K562 (cell line): ENCODE measurements around the gene TIPIN. TPM values are rescaled to one million over a fixed set of nuclear protein-coding genes. Genes with fewer than 3 reads are reported as not detected.

Experiments
- ATAC-seq: fragments of 200-7000 bp; cut with Tn5 transposase; 3 replicates; pipeline ENCODE4 v1.9.1; 2020; ENCODE audit warnings: moderate library complexity
- BruUV-seq: library from RNA; stranded (reverse); fragments of 400-500 nt; replicated peaks from 2 replicates; lab custom pipeline; 2021; lab: Mats Ljungman, UMichigan
- CTCF ChIA-PET: fragments of 300-600 bp; formaldehyde crosslinking; extraction: SDS; loops from one replicate; lab custom pipeline; 2021; ENCODE audit warnings: low intra/inter-chr PET ratio; lab: Yijun Ruan, JAX
- POLR2A ChIA-PET: fragments of 300-600, 350-650 bp; sonication (Branson Sonifier 250); formaldehyde crosslinking; extraction: SDS; loops from one replicate; lab custom pipeline; 2021; ENCODE audit warnings: antibody characterized with exemption, inconsistent platforms; lab: Yijun Ruan, JAX
- DNase-seq, 4 experiments: peaks; one replicate each; pipeline versions ENCODE4 v3.0.0 to v3.0.0-alpha.2; 2011 to 2018; ENCODE audit warnings: low spot score in 3 of 4, mixed read lengths in 3 of 4; ENCODE audit errors: extremely low read depth in 1 of 4
- FAIRE-seq: peaks from 2 replicates; lab custom pipeline; 2011; peaks lifted over from hg19 to GRCh38; lab: Jason Lieb, UNC
- H2AFZ ChIP-seq: 2 replicates; pipeline ENCODE4 v1.6.0; 2011; ENCODE audit warnings: low read depth, low read length, control low read depth, inconsistent platforms
- H3K27ac ChIP-seq: fragments of 200-600 bp; 3 replicates; pipeline ENCODE4 v1.8.0; 2011; ENCODE audit warnings: low read depth, mild to moderate bottlenecking, control low read depth, inconsistent platforms, low read length, moderate library complexity, mixed read lengths; ENCODE audit errors: extremely low read depth
- H3K27me3 ChIP-seq, 2 experiments: fragments of 300-600 bp in 1 of 2; 2 replicates in 1 of 2; 3 replicates in 1 of 2; pipeline versions ENCODE4 v1.6.0 to v1.8.0; 2011; ENCODE audit warnings: inconsistent platforms in 2 of 2, low read length in 2 of 2, mild to moderate bottlenecking in 1 of 2, mixed read lengths in 1 of 2, moderate library complexity in 1 of 2; ENCODE audit not compliant: control insufficient read depth in 2 of 2, insufficient read depth in 2 of 2
- H3K36me3 ChIP-seq: fragments of 300-600 bp; 3 replicates; pipeline ENCODE4 v1.8.0; 2011; ENCODE audit warnings: mild to moderate bottlenecking, low read length, inconsistent platforms; ENCODE audit not compliant: control insufficient read depth, insufficient read depth
- H3K4me1 ChIP-seq, 2 experiments: fragments of 200-600 bp in 1 of 2; replicated peaks in 1 of 2; 2 replicates in 1 of 2; 3 replicates in 1 of 2; pipeline versions ENCODE4 v1.5.1 to v1.8.0; 2011; ENCODE audit warnings: inconsistent platforms in 2 of 2, low read length in 2 of 2, mild to moderate bottlenecking in 1 of 2, mixed read lengths in 1 of 2, moderate library complexity in 1 of 2; ENCODE audit not compliant: control insufficient read depth in 2 of 2, insufficient read depth in 2 of 2
- H3K4me2 ChIP-seq: 2 replicates; pipeline ENCODE4 v1.6.1; 2011; ENCODE audit warnings: low read length, control low read depth, inconsistent platforms, mixed read lengths; ENCODE audit not compliant: insufficient read depth
- H3K4me3 ChIP-seq: fragments of 200-600 bp; sonication (generic), shearing (Covaris generic); 2 replicates; pipeline ENCODE4 v1.5.1; 2016; ENCODE audit warnings: control low read depth, inconsistent platforms
- H3K79me2 ChIP-seq: fragments of 200-600 bp; 3 replicates; pipeline ENCODE4 v1.8.0; 2011; ENCODE audit warnings: low read length, inconsistent platforms; ENCODE audit not compliant: control insufficient read depth, insufficient read depth
- H3K9ac ChIP-seq, 2 experiments: 2 replicates each; pipeline versions ENCODE4 v1.6.0 to v1.6.1; 2011; ENCODE audit warnings: low read depth in 2 of 2, low read length in 2 of 2, control low read depth in 1 of 2, inconsistent platforms in 1 of 2, mild to moderate bottlenecking in 1 of 2, mixed read lengths in 1 of 2; ENCODE audit not compliant: insufficient read depth in 1 of 2
- H3K9me1 ChIP-seq: one replicate; pipeline ENCODE4 v1.6.0; 2011; ENCODE audit warnings: inconsistent platforms, mild to moderate bottlenecking, low read length, moderate library complexity; ENCODE audit not compliant: control insufficient read depth, insufficient read depth
- H3K9me3 ChIP-seq: replicated peaks from 2 replicates; pipeline ENCODE4 v1.5.1; 2011; ENCODE audit warnings: low read depth, low read length, inconsistent platforms; ENCODE audit not compliant: control insufficient read depth, insufficient read depth
- H4K20me1 ChIP-seq: replicated peaks from 2 replicates; pipeline ENCODE4 v1.6.1; 2011; ENCODE audit warnings: low read length, inconsistent platforms, mixed read lengths; ENCODE audit not compliant: control insufficient read depth, insufficient read depth
- CUX1 ChIP-seq: fragments of 200-800 bp; sonication (Bioruptor generic); IDR thresholded peaks from 2 replicates; pipeline ENCODE4 v1.6.1; 2016; ENCODE audit warnings: missing genetic modification characterization, missing compliant biosample characterization
- FOXA1 ChIP-seq: fragments of 450-650 bp; IDR thresholded peaks from 2 replicates; pipeline ENCODE4 v1.6.1; 2016; ENCODE audit warnings: mild to moderate bottlenecking, borderline replicate concordance
- KDM4B ChIP-seq, 2 experiments: fragments of 450-650 bp in 1 of 2; sonication (generic) in 1 of 2; IDR thresholded peaks; 2 replicates each; pipeline ENCODE4 v1.6.1; 2016 to 2017; ENCODE audit warnings: borderline replicate concordance in 2 of 2, antibody characterized with exemption in 1 of 2, low read depth in 1 of 2, mild to moderate bottlenecking in 1 of 2
- KDM5B ChIP-seq: fragments of 200-600 bp; sonication (generic); IDR thresholded peaks from 2 replicates; pipeline ENCODE4 v1.6.1; 2012; ENCODE audit warnings: low read depth, mild to moderate bottlenecking, moderate library complexity, low read length, control low read depth, inconsistent platforms; ENCODE audit not compliant: insufficient replicate concordance
- MCM2 ChIP-seq: fragments of 450-650 bp; IDR thresholded peaks from 2 replicates; pipeline ENCODE4 v1.6.1; 2017; ENCODE audit warnings: low read depth, mild to moderate bottlenecking
- MEF2A ChIP-seq: IDR thresholded peaks from 2 replicates; pipeline ENCODE4 v1.6.1; 2011; ENCODE audit warnings: low read depth, mild to moderate bottlenecking, low read length, moderate library complexity; ENCODE audit not compliant: control insufficient read depth
- NR4A1 ChIP-seq, 2 experiments: fragments of 250-450 bp in 1 of 2; fragments of 450-650 bp in 1 of 2; sonication (Bioruptor Pico) in 1 of 2; IDR thresholded peaks; 2 replicates each; pipeline versions ENCODE4 v1.4.0 to v1.6.1; 2016 to 2020; ENCODE audit warnings: mild to moderate bottlenecking in 2 of 2, missing compliant biosample characterization in 1 of 2, missing genetic modification characterization in 1 of 2, moderate library complexity in 1 of 2
- RBM22 ChIP-seq: fragments of 200-400 bp; formaldehyde crosslinking; IDR thresholded peaks from 2 replicates; pipeline ENCODE4 v1.6.1; 2018; ENCODE audit warnings: low read length, low read depth; ENCODE audit not compliant: poor library complexity, severe bottlenecking
- ZNF280B ChIP-seq: fragments of 250-450 bp; sonication (Bioruptor Pico); IDR thresholded peaks from 2 replicates; pipeline ENCODE4 v1.5.1; 2021; ENCODE audit warnings: mild to moderate bottlenecking
- WGBS: fragments of 100-300 bp; shearing (Covaris generic); methylation state at CpG from one replicate; pipeline ENCODE4 v1.1.6; 2016; ENCODE audit warnings: low coverage, mixed read lengths; ENCODE audit not compliant: insufficient coverage; ENCODE audit errors: missing lambda C conversion rate; 5-methylcytosine and 5-hydroxymethylcytosine counted together
- in situ Hi-C: fragments of 300-500 bp; cut with MboI; formaldehyde crosslinking; loops from 4 replicates; pipeline ENCODE4 v1.15.0; 2018; ENCODE audit warnings: inconsistent platforms, mixed read lengths
- intact Hi-C: fragments of 100-400 bp; cut with micrococcal nuclease; formaldehyde crosslinking; loops from 2 replicates; pipeline ENCODE4 v1.14.2; 2022
- polyA plus RNA-seq, 8 experiments: library from polyadenylated mRNA; depleted of rRNA in 4 of 8; stranded (reverse) in 5 of 8; unstranded in 3 of 8; fragments of >200 nt; fragmentation: Nextera tagmentation in 2 of 8; fragmentation: Illumina TruSeq in 1 of 8; extraction: Ambion mirVana in 2 of 8; extraction: Trizol in 1 of 8; gene quantifications; 2 replicates each; pipeline versions ENCODE4 v1.2.1 to v1.2.3, GENCODE V29; 2011 to 2014; ENCODE audit warnings: inconsistent platforms in 1 of 8, missing spikeins in 1 of 8
- total RNA-seq, 7 experiments: library from RNA; depleted of rRNA in 6 of 7; stranded (reverse); fragments of >200 nt in 6 of 7; fragmentation: Illumina TruSeq in 2 of 7; extraction: Trizol in 2 of 7; gene quantifications; 2 replicates each; pipeline versions ENCODE4 v1.2.1 to v1.2.3, GENCODE V29; 2011 to 2021; ENCODE audit warnings: low replicate concordance in 1 of 7

Gene TIPIN
- total and polyA plus RNA-seq, 9 of the 15 experiments (the other 6 are each of a cell fraction or from before 2014, with no cell fraction given), result 22.9 to 61.4 (median 42.0) TPM

- H3K27ac ChIP-seq, result no peak overlapping the region
- H3K27me3 ChIP-seq, result no peaks in the 10 kb centered on the region
- H3K79me2 ChIP-seq, result peaks cover 90% of the 10 kb centered on the region
- CTCF ChIA-PET, result no interaction called here
- no peak overlapping the region for H3K9ac ChIP-seq
- intact Hi-C loops (no loop called here), in situ Hi-C loops (no loop called here)
- H3K4me3 ChIP-seq, result no peak overlapping the region
- FAIRE-seq (no peak), DNase-seq (no peak)
- no peaks in the 10 kb centered on the region for H3K9me3 ChIP-seq
- H3K9me1 ChIP-seq, result no peaks in the 10 kb centered on the region
- peaks cover 25% of the 10 kb centered on the region; the same call in 1 of the 2 replicates for H4K20me1 ChIP-seq
- TF ChIP-seq KDM5B (no peak), MEF2A (no peak), NR4A1 (CRISPR knock-in tag; IDR thresholded peaks at IDR 0.05) (no peak), NR4A1 (tag; IDR thresholded peaks at IDR 0.05) (no peak), FOXA1 (no peak), KDM4B (IDR thresholded peaks at IDR 0.05; ENCODE audit: borderline replicate concordance in 2 of 2, low read depth in 1 of 2) (no peak), ZNF280B (CRISPR knock-in tag) (no peak), CUX1 (no peak), MCM2 (no peak), RBM22 (no peak)
- TF ChIP-seq, all 486 proteins: peak for 0
- Histone ChIP-seq H2AFZ (no peak overlapping the region), H3K4me2 (no peak overlapping the region), H3K36me3 (peaks cover 9% of the 10 kb centered on the region), H3K4me1 (peaks cover 3 to 9% of the 10 kb centered on the region in 2 experiments; a peak in 4 of 5 replicates)
- POLR2A ChIA-PET, result interaction anchor here (0.5 to 2.6 kb wide), 10 partner anchors 8 to 162 kb away, joined by 3 to 11 read pairs (median 5); partner anchors contain the start of gene MAP2K1
- WGBS, result 72% methylated on average over 5 of the region's 5 CpGs
- no peak for ATAC-seq
- BruUV-seq, result no TSS peak
Measured at GRCh38 chr15:66403323-66403722, 46.8 kb upstream of the TIPIN start.
